ENCODE measurements around the gene CFAP100.

The CFAP100 gene

DNA sequence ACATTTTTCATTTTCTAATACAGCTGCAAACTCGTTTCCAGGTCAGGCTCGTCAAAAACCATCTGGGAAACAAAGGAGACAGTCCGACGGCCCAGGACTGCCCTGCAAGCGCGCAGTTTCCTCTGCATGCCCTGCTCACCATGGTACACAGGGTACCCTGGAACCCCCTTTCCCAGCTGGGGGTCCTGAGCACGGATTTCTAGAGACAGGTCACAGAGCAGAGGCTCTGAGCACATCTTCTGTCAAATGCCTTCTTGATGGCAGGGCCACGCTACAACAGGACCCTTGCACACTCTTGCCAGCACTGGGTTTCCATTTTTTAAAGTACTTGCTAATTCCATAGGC lies 72.9 kb downstream of the CFAP100 start:
- DNase-seq (ENCODE audit: low read depth): no peak
- TF ChIP-seq, protein P1, sequence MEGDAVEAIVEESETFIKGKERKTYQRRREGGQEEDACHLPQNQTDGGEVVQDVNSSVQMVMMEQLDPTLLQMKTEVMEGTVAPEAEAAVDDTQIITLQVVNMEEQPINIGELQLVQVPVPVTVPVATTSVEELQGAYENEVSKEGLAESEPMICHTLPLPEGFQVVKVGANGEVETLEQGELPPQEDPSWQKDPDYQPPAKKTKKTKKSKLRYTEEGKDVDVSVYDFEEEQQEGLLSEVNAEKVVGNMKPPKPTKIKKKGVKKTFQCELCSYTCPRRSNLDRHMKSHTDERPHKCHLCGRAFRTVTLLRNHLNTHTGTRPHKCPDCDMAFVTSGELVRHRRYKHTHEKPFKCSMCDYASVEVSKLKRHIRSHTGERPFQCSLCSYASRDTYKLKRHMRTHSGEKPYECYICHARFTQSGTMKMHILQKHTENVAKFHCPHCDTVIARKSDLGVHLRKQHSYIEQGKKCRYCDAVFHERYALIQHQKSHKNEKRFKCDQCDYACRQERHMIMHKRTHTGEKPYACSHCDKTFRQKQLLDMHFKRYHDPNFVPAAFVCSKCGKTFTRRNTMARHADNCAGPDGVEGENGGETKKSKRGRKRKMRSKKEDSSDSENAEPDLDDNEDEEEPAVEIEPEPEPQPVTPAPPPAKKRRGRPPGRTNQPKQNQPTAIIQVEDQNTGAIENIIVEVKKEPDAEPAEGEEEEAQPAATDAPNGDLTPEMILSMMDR (conservative IDR thresholded peaks at IDR 0.05; ENCODE audit: low read length): no peak
- H3K4me3 ChIP-seq (ENCODE audit: low read length): no peak overlapping the region

DNA sequence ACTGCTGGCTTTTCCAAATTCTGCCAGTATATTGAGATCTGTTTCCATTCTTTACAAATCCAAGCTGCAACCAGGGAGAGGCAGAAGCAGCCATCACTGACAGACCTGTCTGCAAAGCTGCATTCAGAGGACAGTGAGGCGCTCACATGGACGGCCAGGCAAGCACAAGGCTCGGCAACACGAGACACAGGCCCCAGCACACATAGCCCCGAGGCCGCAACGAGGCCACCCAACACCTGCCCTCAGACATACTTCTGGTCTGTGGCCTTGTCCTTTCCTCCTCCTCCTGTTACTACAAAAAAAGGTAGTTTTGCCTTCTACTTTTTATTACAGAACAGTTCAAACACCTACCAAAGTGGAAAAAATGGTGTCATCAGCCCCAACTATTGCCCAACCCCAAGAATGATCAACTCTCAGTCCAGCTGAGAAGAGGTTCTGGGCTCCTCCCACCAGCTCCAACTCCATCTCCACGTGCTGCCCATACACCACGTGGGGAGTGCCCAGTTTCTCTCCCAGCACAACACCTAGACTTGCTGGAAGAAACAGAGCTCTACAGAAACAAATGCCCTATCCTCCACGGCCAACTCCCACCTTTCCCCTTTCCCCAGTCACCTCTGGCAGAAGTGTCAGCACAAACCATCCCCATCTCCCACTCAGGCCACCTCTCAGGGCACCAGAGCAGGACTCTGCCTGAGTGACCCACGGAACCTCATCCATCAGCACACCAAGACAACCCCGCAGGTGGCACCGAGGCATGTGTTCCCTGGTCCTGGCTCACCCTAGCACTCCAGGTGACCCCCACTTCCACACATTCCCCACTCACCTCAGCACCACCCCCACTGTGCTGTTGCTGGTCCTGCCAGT lies 73.6 kb downstream of the CFAP100 start:
- TF ChIP-seq, protein P1 (conservative IDR thresholded peaks at IDR 0.05; ENCODE audit: low read length): no peak

DNA sequence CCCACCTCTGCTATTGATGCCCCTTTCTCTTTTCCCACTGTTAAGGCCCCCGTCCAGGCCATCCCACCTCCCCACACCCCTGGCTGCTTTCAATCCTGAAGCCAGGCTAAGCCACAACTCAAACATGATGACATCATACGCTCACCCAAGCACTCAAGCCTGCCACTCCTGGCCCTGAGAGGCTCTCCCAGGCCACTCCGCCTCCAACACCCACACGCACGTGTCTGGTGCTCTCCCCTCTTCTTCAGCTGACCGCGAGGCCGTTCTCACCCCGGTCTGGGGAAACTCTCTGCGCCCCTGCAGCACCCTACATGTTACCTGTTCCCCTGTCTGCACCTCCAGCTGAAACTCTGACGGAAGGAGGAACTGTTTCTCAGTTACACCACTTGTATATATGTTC lies 74.8 kb downstream of the CFAP100 start:
- TF ChIP-seq, protein P1 (conservative IDR thresholded peaks at IDR 0.05; ENCODE audit: low read length): no peak
- no peak overlapping the region for H3K4me3 ChIP-seq (ENCODE audit: low read length)
- DNase-seq (ENCODE audit: low read depth): no peak

More for the DNA sequence above, 73.6 kb downstream of the CFAP100 start:
- DNase-seq (ENCODE audit: low read depth): peak; percentile 41
- H3K4me3 ChIP-seq (ENCODE audit: low read length): no peak overlapping the region

DNA sequence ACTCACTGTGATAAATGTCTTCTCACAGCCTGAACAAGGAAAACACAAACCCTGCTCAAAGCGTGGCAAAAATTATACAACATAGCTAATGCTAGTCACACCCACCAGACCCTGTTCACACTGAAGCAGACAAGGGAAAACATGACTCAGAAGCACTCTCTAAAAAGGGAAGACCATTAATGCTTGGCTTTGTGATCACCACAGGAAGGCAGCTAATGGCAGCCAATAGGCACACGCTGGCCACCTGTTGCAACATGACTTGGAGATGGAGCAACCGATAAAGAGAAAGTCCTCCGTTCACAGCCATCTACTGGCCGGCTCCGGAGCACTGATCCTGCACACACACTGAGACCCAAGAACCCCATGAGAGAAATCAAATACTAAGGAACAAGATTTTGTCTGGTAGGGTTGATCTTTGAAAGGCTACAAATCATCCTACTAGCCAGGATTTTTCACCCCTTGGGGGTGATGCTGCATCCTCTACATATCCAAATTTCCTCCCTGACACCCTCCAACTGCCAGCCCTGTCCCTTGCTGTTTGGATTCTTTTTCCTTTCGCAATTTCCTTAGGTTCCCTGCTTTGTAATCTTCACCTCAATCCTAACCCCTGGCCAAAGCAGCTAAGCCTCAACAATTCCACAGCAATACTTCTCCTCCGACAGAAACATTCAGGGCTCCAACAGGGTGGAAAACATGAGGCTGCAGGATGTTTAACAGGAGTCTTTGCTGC lies 77.7 kb downstream of the CFAP100 start:
- TF ChIP-seq, protein P1 (conservative IDR thresholded peaks at IDR 0.05; ENCODE audit: low read length): peak; percentile 39
- DNase-seq (ENCODE audit: low read depth): peak; percentile 96
- peak overlapping the region; percentile 42 for H3K4me3 ChIP-seq (ENCODE audit: low read length)

DNA sequence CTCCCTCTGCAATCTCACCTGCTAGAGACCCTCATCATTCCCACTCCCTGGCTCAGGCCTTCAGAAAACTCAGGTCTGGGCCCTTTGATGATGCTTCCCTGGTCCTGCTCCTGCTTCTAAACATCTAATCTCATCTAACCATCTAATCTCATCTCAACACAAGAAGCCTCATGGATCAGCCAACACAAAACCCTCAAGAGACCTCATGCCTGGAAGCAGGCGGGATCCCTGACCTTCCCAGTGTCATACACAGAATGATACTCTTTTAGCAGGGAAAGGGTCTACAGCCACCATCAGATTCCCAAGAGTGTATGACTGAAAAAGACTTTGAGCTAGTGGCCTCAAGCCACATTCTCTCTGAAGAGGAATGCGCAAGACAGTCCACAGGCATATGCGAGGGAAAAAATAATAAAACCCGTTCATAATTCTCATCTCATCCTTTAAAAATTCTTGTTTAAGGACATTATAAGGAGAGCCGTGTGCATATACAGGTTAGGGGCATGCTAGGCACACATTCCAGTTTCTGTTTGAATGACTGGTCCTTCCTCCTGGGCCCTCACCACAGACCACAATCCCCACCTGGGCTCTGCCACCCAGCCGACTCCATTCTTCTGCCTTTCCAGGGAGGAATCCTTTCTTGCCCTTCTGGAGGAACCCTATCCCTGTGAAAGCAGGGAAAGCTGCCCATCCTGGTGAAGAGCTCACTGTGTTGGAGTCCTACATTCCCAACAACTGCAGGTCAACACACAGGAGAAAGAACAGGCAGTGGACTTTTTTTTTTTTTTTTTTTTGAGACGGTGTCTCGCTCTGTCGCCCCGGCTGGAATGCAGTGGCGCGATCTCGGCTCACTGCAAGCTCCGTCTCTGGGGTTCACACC lies 78.8 kb downstream of the CFAP100 start:
- DNase-seq (ENCODE audit: low read depth): no peak
- peak overlapping the region; percentile 42 for H3K4me3 ChIP-seq (ENCODE audit: low read length)
- TF ChIP-seq, protein P1 (conservative IDR thresholded peaks at IDR 0.05; ENCODE audit: low read length): no peak

DNA sequence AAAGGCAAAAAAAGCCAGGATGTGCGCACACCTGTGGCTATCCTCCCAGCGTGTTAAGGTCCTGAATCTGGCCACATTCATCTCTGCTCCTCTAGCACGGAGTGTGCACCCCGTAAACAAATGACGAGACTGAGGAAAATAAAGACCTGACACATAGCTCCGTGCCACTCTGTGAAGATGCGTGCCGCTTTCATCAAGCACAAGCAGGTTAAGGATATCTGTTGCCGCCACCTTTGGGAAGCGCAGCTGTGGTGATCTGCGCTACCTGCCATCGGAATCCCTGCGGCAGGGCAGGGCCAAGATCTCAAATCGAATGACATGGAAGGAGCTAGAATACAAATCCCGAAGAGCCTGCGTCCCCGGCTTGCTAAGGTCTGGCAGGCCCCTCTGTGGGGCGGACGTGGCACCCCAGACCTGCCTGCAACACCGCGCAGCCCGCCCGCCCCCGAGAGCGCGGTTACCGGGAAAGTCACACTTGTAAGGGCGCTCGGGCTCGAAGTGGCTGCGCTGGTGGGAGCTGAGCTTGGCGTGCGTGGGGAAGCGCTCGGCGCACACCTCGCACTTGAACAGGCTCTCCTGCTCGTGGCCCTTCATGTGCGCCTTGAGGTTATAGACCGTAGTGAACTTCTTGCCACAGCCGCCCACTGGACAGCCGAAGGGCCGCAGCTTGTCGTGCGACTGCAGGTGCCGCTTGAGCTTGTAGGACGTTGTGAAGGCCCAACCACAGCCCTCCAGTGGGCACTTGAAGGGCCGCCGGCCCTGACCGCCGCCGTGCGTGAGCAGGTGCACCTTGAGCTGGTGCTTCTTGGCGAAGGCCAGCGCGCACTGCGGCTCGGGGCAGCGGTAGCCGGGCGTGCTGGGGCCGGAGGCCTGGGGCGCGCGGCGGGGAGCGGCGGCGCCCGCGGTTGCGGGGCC lies 80.0 kb downstream of the CFAP100 start:
- peak; percentile 37 for DNase-seq (ENCODE audit: low read depth)
- TF ChIP-seq, protein P1 (conservative IDR thresholded peaks at IDR 0.05; ENCODE audit: low read length): no peak
- H3K4me3 ChIP-seq (ENCODE audit: low read length): peak overlapping the region; percentile 84
